Astrocyte (in vitro differentiated cells and primary cell): ENCODE results near the gene LTB. TPM values are rescaled to one million over a fixed set of nuclear protein-coding genes. Genes with fewer than 3 reads are reported as not detected.

ENCODE experiments used
- total RNA-seq: library from RNA; stranded (reverse); gene quantifications from 2 replicates; pipeline ENCODE4 v1.2.1, GENCODE V29; 2021

Gene LTB
- total RNA-seq, 1 donor from 2014 or later, result 0.52 TPM

Other genes with a start within 250 kb of the LTB start
- gene HLA-B, start 225.2 kb downstream of the LTB start, total RNA-seq, result 1,493 and 2,082 TPM in 2 replicates
- gene MICA, start 178.8 kb downstream of the LTB start, total RNA-seq, result 70.0 and 70.6 TPM in 2 replicates
- gene MICB, start 84.3 kb downstream of the LTB start, total RNA-seq, result 4.1 and 5.8 TPM in 2 replicates
- gene MCCD1, start 53.5 kb downstream of the LTB start, total RNA-seq, result not detected in 2 replicates
- 284 and 294 TPM in 2 replicates for gene DDX39B, start 40.4 kb downstream of the LTB start, total RNA-seq
- gene ATP6V1G2, start 35.8 kb downstream of the LTB start, total RNA-seq, result 2.6 and 3.4 TPM in 2 replicates
- 18.8 and 20.4 TPM in 2 replicates for gene NFKBIL1, start 34.8 kb downstream of the LTB start, total RNA-seq
- gene LTA, start 10.1 kb downstream of the LTB start, total RNA-seq, result not detected in 2 replicates
- 0.79 and 1.2 TPM in 2 replicates for gene TNF, start 6.9 kb downstream of the LTB start, total RNA-seq
- gene LST1, start 3.9 kb upstream of the LTB start, total RNA-seq, result not detected in 2 replicates
- gene NCR3, start 10.6 kb upstream of the LTB start, total RNA-seq, result not detected in 2 replicates
- gene AIF1, start 32.8 kb upstream of the LTB start, total RNA-seq, result not detected in 2 replicates
- gene PRRC2A, start 38.3 kb upstream of the LTB start, total RNA-seq, result 180 and 188 TPM in 2 replicates
- 233 and 247 TPM in 2 replicates for gene BAG6, start 70.2 kb upstream of the LTB start, total RNA-seq
- gene APOM, start 73.5 kb upstream of the LTB start, total RNA-seq, result 0.89 and 1.2 TPM in 2 replicates
- 14.7 and 15.5 TPM in 2 replicates for gene C6orf47, start 78.4 kb upstream of the LTB start, total RNA-seq
- 11.7 and 13.8 TPM in 2 replicates for gene GPANK1, start 82.6 kb upstream of the LTB start, total RNA-seq
- gene CSNK2B, start 83.7 kb upstream of the LTB start, total RNA-seq, result 200 and 208 TPM in 2 replicates
- gene LY6G5B, start 87.6 kb upstream of the LTB start, total RNA-seq, result 17.5 and 20.3 TPM in 2 replicates
- 2.9 and 3.9 TPM in 2 replicates for gene LY6G5C, start 98.6 kb upstream of the LTB start, total RNA-seq
- 34.3 and 38.3 TPM in 2 replicates for gene ABHD16A, start 120.9 kb upstream of the LTB start, total RNA-seq
- gene LY6G6F, start 124.4 kb upstream of the LTB start, total RNA-seq, result not detected in 2 replicates
- gene LY6G6D, start 132.9 kb upstream of the LTB start, total RNA-seq, result not detected in 2 replicates
- 0.41 and 0.66 TPM in 2 replicates for gene LY6G6C, start 139.3 kb upstream of the LTB start, total RNA-seq
- gene MPIG6B, start 140.9 kb upstream of the LTB start, total RNA-seq, result not detected in 2 replicates
- gene DDAH2, start 146.9 kb upstream of the LTB start, total RNA-seq, result 62.5 and 72.4 TPM in 2 replicates
- gene CLIC1, start 154.1 kb upstream of the LTB start, total RNA-seq, result 484 and 518 TPM in 2 replicates
- 5.7 and 6.8 TPM in 2 replicates for gene MSH5, start 157.6 kb upstream of the LTB start, total RNA-seq
- 0.72 and 1.2 TPM in 2 replicates for gene SAPCD1, start 180.2 kb upstream of the LTB start, total RNA-seq
- gene VWA7, start 194.9 kb upstream of the LTB start, total RNA-seq, result 0.54 and 0.94 TPM in 2 replicates
- gene VARS1, start 213.3 kb upstream of the LTB start, total RNA-seq, result 94.8 and 96.3 TPM in 2 replicates
- 43.8 and 44.0 TPM in 2 replicates for gene LSM2, start 224.5 kb upstream of the LTB start, total RNA-seq
- 0.98 and 1.1 TPM in 2 replicates for gene HSPA1L, start 232.9 kb upstream of the LTB start, total RNA-seq
- 52.6 and 52.7 TPM in 2 replicates for gene HSPA1A, start 233.1 kb upstream of the LTB start, total RNA-seq
- 64.9 and 77.2 TPM in 2 replicates for gene HSPA1B, start 245.3 kb upstream of the LTB start, total RNA-seq